ENCODE measurements around the gene NT5C2. TPM values are rescaled to one million over a fixed set of nuclear protein-coding genes. Genes with fewer than 3 reads are reported as not detected.

The NT5C2 gene
- polyA plus RNA-seq, 3 donors, result 68.6 to 116 (median 81.8) TPM

DNA sequence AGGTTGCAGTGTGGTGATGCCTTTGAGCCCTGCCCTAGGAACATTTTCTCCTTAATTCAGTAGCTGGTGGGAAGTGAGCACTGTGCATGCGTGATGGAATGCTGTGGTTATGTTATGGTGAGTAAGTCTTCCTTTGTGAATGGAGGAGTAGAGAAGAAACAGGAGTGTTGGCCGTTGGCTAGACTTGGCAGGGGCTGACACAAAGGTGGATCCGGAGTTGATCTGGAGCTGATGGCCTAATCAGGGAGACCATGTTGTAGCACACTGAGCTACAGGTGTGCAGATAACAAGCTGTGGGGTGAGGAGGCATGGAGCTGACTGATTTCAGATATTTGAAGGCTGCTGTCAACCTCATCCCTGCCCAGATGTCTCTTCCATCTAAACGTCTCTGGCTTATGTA lies 152.7 kb downstream of the NT5C2 start:
- no peaks in the 10 kb centered on the region for H3K4me1 Mint-ChIP-seq
- Histone ChIP-seq H3K27me3 (ENCODE audit: control insufficient read depth in 2 of 2, insufficient read depth in 2 of 2, low read length in 2 of 2) (no peaks in the 10 kb centered on the region), H3K27ac (ENCODE audit: low read depth in 1 of 2, low read length in 2 of 2) (no peak overlapping the region), H3K4me3 (replicated peaks in 1 of 3; ENCODE audit: low read depth in 2 of 3, low read length in 3 of 3) (no peak overlapping the region), H4K20me1 (ENCODE audit: insufficient read depth, low read length) (no peaks in the 10 kb centered on the region), H3K36me3 (replicated peaks in 1 of 2; ENCODE audit: control insufficient read depth in 1 of 2, insufficient read depth in 2 of 2, low read length in 2 of 2) (no peaks in the 10 kb centered on the region), H3K4me2 (replicated peaks; ENCODE audit: extremely low read depth, low read length, poor library complexity, severe bottlenecking) (no peak overlapping the region), H3K9ac (ENCODE audit: insufficient read depth, low read length, poor library complexity, severe bottlenecking) (no peak overlapping the region), H3K4me1 (ENCODE audit: control insufficient read depth in 1 of 2, insufficient read depth in 2 of 2, low read length in 2 of 2) (no peaks in the 10 kb centered on the region), H3K9me3 (replicated peaks in 1 of 2; ENCODE audit: control insufficient read depth in 1 of 2, insufficient read depth in 1 of 2, low read length in 2 of 2) (no peaks in the 10 kb centered on the region), H2AFZ (ENCODE audit: insufficient read depth, low read depth, low read length, poor library complexity, severe bottlenecking) (no peak overlapping the region), H3K79me2 (ENCODE audit: insufficient read depth, low read length) (no peaks in the 10 kb centered on the region)
- no peaks in the 10 kb centered on the region for H3K36me3 Mint-ChIP-seq
- H3K9me3 Mint-ChIP-seq, result no peaks in the 10 kb centered on the region
- H3K27ac Mint-ChIP-seq, result no peak overlapping the region
- peaks cover 0 to 2% (median 0%) of the 10 kb centered on the region in 3 donors for H3K27me3 Mint-ChIP-seq (ENCODE audit: low read depth in 3 of 3)
- intact Hi-C loops (cut with micrococcal nuclease), result no loop called here
- DNase-seq, result no peak
- 86% methylated on average over 4 of the region's 4 CpGs for WGBS (ENCODE audit: insufficient coverage)
- no peak overlapping the region for H3K4me3 Mint-ChIP-seq
- TF ChIP-seq, protein P1, sequence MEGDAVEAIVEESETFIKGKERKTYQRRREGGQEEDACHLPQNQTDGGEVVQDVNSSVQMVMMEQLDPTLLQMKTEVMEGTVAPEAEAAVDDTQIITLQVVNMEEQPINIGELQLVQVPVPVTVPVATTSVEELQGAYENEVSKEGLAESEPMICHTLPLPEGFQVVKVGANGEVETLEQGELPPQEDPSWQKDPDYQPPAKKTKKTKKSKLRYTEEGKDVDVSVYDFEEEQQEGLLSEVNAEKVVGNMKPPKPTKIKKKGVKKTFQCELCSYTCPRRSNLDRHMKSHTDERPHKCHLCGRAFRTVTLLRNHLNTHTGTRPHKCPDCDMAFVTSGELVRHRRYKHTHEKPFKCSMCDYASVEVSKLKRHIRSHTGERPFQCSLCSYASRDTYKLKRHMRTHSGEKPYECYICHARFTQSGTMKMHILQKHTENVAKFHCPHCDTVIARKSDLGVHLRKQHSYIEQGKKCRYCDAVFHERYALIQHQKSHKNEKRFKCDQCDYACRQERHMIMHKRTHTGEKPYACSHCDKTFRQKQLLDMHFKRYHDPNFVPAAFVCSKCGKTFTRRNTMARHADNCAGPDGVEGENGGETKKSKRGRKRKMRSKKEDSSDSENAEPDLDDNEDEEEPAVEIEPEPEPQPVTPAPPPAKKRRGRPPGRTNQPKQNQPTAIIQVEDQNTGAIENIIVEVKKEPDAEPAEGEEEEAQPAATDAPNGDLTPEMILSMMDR (IDR thresholded peaks at IDR 0.05), result no peak

DNA sequence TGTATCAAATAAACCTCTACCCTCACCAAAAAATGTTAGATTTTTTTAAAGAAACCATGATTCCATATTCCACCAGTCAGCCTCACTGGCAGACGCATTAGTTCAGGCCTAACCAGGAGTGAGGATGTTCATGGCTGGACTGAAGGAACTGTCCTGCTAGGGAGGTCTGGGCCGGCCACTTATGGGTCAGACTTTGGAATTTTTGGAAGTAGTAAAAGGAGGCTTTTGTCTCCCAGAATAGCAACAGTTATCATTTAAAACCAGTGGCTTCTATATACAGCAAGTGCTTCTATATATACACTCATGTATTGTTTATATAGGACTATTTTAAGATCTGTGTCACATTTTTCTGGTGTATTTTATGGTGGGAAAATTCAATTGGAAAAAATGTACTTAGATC lies 154.5 kb downstream of the NT5C2 start:
- Histone ChIP-seq H3K36me3 (replicated peaks in 1 of 2; ENCODE audit: control insufficient read depth in 1 of 2, insufficient read depth in 2 of 2, low read length in 2 of 2) (no peaks in the 10 kb centered on the region), H3K27ac (ENCODE audit: low read depth in 1 of 2, low read length in 2 of 2) (no peak overlapping the region), H3K4me3 (replicated peaks in 1 of 3; ENCODE audit: low read depth in 2 of 3, low read length in 3 of 3) (no peak overlapping the region), H3K9me3 (replicated peaks in 1 of 2; ENCODE audit: control insufficient read depth in 1 of 2, insufficient read depth in 1 of 2, low read length in 2 of 2) (no peaks in the 10 kb centered on the region), H2AFZ (ENCODE audit: insufficient read depth, low read depth, low read length, poor library complexity, severe bottlenecking) (no peak overlapping the region), H3K9ac (ENCODE audit: insufficient read depth, low read length, poor library complexity, severe bottlenecking) (no peak overlapping the region), H4K20me1 (ENCODE audit: insufficient read depth, low read length) (no peaks in the 10 kb centered on the region), H3K4me1 (ENCODE audit: control insufficient read depth in 1 of 2, insufficient read depth in 2 of 2, low read length in 2 of 2) (no peaks in the 10 kb centered on the region), H3K27me3 (ENCODE audit: control insufficient read depth in 2 of 2, insufficient read depth in 2 of 2, low read length in 2 of 2) (no peaks in the 10 kb centered on the region), H3K79me2 (ENCODE audit: insufficient read depth, low read length) (no peaks in the 10 kb centered on the region), H3K4me2 (replicated peaks; ENCODE audit: extremely low read depth, low read length, poor library complexity, severe bottlenecking) (no peak overlapping the region)
- DNase-seq, result no peak
- Mint-ChIP-seq H3K36me3 (no peaks in the 10 kb centered on the region), H3K4me1 (no peaks in the 10 kb centered on the region), H3K9me3 (no peaks in the 10 kb centered on the region), H3K4me3 (no peak overlapping the region), H3K27me3 (ENCODE audit: low read depth in 3 of 3) (peaks cover 0 to 2% (median 0%) of the 10 kb centered on the region in 3 donors), H3K27ac (no peak overlapping the region)
- intact Hi-C loops (cut with micrococcal nuclease), result no loop called here
- no CpG with 5 or more reads among the region's 2 CpGs for WGBS (ENCODE audit: insufficient coverage)
- TF ChIP-seq, protein P1 (IDR thresholded peaks at IDR 0.05), result no peak

Other genes with a start within 250 kb of the NT5C2 start
- gene RPEL1, start 52.6 kb upstream of the NT5C2 start, polyA plus RNA-seq, result not detected
- not detected for gene INA, start 83.9 kb upstream of the NT5C2 start, polyA plus RNA-seq
- 1 to 10 TPM; 3.4 to 6.2 (median 4.6) TPM for gene PCGF6, start 157.9 kb upstream of the NT5C2 start, polyA plus RNA-seq
- gene TAF5, start 174.7 kb upstream of the NT5C2 start, polyA plus RNA-seq, result 1 to 10 TPM; 1.0 to 2.4 (median 2.4) TPM
- gene ATP5MK, start 203.2 kb upstream of the NT5C2 start, polyA plus RNA-seq, result 100 to 1,000 TPM; 285 to 531 (median 529) TPM
- 1 to 10 TPM; 2.9 to 9.7 (median 3.3) TPM for gene PDCD11, start 203.4 kb upstream of the NT5C2 start, polyA plus RNA-seq

All from CD14-positive monocyte (primary cell).